Mesothelial cell of epicardium (in vitro differentiated cells): Measurements from ENCODE around the gene DUSP19. TPM values are rescaled to one million over a fixed set of nuclear protein-coding genes. Genes with fewer than 3 reads are reported as not detected.

Source experiments
- DNase-seq, 2 experiments: peaks; one replicate each; pipeline ENCODE4 v3.0.0; 2021; ENCODE audit warnings: low spot score in 2 of 2; ENCODE audit not compliant: unreplicated experiment in 2 of 2
- H3K27ac Mint-ChIP-seq: 2 replicates; pipeline ENCODE4 v1.8.0; 2021; ENCODE audit warnings: mixed read lengths
- H3K27me3 Mint-ChIP-seq: 2 replicates; pipeline ENCODE4 v1.8.0; 2021; ENCODE audit warnings: low read depth, mixed read lengths
- H3K36me3 Mint-ChIP-seq: 2 replicates; pipeline ENCODE4 v1.8.0; 2021; ENCODE audit warnings: mixed read lengths
- H3K4me1 Mint-ChIP-seq: 2 replicates; pipeline ENCODE4 v1.8.0; 2021; ENCODE audit warnings: mixed read lengths
- H3K4me3 Mint-ChIP-seq: 2 replicates; pipeline ENCODE4 v1.8.0; 2021; ENCODE audit warnings: mild to moderate bottlenecking, moderate library complexity, mixed read lengths
- H3K9me3 Mint-ChIP-seq: 2 replicates; pipeline ENCODE4 v1.8.0; 2021; ENCODE audit warnings: mixed read lengths
- CTCF ChIP-seq: fragments of 200-600 bp; sonication (generic); IDR thresholded peaks from one replicate; pipeline ENCODE4 v1.5.0; 2021; ENCODE audit warnings: antibody characterized with exemption; ENCODE audit not compliant: unreplicated experiment
- total RNA-seq: library from RNA; stranded (reverse); gene quantifications from 3 replicates; pipeline ENCODE4 v1.2.1, GENCODE V29; 2021

DUSP19 gene
- total RNA-seq, 1 donor from 2014 or later: 4.3 TPM

- Mint-ChIP-seq H3K27me3 (peaks cover 2% of the 10 kb centered on the region), H3K36me3 (no peaks in the 10 kb centered on the region), H3K9me3 (no peaks in the 10 kb centered on the region), H3K4me1 (peaks cover 21% of the 10 kb centered on the region), H3K4me3 (peak within 1 kb of the TSS; percentile 96), H3K27ac (peak within 1 kb of the TSS; percentile 99)
- DNase-seq: peak; percentile 67 to 93
- TF ChIP-seq CTCF: no peak
These were observed 45.8 kb downstream of the DUSP19 start, which contains the start of gene NUP35 for GRCh38 chr2:183124222-183124956. Gene NUP35, plus strand, starts transcription at chr2:183124443. Its CDS starts 15 bp downstream, at chr2:183124458.

DNA sequence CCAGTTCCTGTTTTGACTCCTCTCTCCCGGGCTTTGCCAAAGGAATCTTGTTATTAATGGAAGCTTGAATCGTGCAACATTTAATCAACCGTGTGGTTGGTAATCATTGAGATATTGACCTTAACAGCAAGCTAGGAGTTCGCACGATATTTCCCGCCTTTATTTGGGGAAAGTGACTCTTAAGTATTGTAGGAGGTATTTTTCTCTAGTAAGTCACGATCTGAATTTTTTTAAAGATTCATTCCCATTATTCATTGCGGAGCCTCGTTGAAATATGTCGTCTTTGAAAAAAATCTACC is 46.4 kb downstream of the DUSP19 start:
- TF ChIP-seq CTCF: no peak
- DNase-seq: no peak
- Mint-ChIP-seq H3K36me3 (no peaks in the 10 kb centered on the region), H3K4me3 (peak overlapping the region; percentile 96), H3K4me1 (peaks cover 21% of the 10 kb centered on the region), H3K27me3 (peaks cover 2% of the 10 kb centered on the region), H3K9me3 (no peaks in the 10 kb centered on the region), H3K27ac (peak overlapping the region; percentile 99)

GRCh38 chr2:183125659-183126341 is 47.3 kb downstream of the DUSP19 start:
- H3K27ac Mint-ChIP-seq: peak overlapping the region; percentile 16
- no peak for TF ChIP-seq CTCF
- H3K4me3 Mint-ChIP-seq: peak overlapping the region; percentile 96
- H3K36me3 Mint-ChIP-seq: peaks cover under 1% of the 10 kb centered on the region
- H3K4me1 Mint-ChIP-seq: peaks cover 21% of the 10 kb centered on the region
- H3K27me3 Mint-ChIP-seq: no peaks in the 10 kb centered on the region
- DNase-seq: no peak
- no peaks in the 10 kb centered on the region for H3K9me3 Mint-ChIP-seq

GRCh38 chr2:183126635-183127034 is 48.1 kb downstream of the DUSP19 start:
- no peak overlapping the region for H3K4me3 Mint-ChIP-seq
- TF ChIP-seq CTCF: no peak
- H3K27me3 Mint-ChIP-seq: no peaks in the 10 kb centered on the region
- H3K9me3 Mint-ChIP-seq: no peaks in the 10 kb centered on the region
- no peak for DNase-seq
- peaks cover 6% of the 10 kb centered on the region for H3K36me3 Mint-ChIP-seq
- no peak overlapping the region for H3K27ac Mint-ChIP-seq
- H3K4me1 Mint-ChIP-seq: peaks cover 21% of the 10 kb centered on the region

DNA sequence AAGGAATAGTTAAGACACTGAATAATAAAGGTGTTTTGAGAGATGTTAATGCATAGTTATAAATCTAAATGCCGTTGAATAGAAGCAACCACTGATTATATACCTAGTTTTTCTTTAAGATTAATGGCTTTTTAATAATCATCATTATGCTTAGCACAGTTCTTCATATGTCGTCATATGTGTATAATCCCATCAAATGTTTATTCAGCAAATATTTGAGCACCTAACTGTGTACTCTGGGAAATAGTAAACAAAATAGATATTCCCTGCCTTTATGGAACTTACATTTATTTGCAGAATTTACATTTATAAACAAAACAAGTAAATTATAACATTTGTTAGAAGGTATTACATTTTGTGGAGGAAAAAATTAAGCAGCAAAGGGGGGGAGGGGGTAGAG is 55.5 kb downstream of the DUSP19 start:
- Mint-ChIP-seq H3K4me1 (no peaks in the 10 kb centered on the region), H3K36me3 (peaks cover 17% of the 10 kb centered on the region), H3K27ac (no peak overlapping the region), H3K27me3 (no peaks in the 10 kb centered on the region), H3K9me3 (no peaks in the 10 kb centered on the region), H3K4me3 (no peak overlapping the region)
- DNase-seq: no peak
- TF ChIP-seq CTCF: no peak
